Stromal cell of bone marrow (primary cell): Measurements from ENCODE around the gene UBE2E1.
"Not testable (repeated sequence)": the region's sequence is repeated elsewhere in the genome, so short reads cannot be mapped to it uniquely, and the experiment has no call there.

ENCODE experiments used
- DNase-seq: peaks from one replicate; pipeline ENCODE4 v3.0.0-alpha.2; 2012; ENCODE audit warnings: low read depth

Gene UBE2E1

DNA sequence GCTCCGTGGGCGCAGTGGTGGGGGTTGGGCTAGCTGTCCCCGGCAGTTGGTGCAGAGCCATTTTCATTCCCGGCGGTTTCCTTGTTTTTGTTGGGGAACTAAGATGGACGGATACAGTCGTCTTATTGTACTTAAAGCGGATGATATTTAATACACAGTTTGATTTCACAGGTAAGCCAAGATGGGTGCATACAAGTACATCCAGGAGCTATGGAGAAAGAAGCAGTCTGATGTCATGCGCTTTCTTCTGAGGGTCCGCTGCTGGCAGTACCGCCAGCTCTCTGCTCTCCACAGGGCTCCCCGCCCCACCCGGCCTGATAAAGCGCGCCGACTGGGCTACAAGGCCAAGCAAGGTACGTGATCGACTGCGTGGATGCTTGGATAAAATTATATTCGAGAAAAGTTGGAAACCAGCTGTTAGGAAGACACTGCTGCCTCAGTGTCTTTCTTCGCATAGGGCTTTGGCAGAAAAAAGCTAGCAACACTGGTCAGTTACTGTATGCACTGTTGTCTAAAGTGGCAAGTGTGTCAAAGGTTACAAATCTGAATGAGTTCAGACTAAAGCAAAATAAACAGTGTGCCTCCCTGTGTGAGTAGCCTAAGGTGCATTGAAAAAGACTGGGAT, 112.0 kb downstream of the UBE2E1 start:
- DNase-seq = not testable (repeated sequence)

- DNase-seq = not testable (repeated sequence)
Measured at GRCh38 chr3:23918331-23918730, 112.6 kb downstream of the UBE2E1 start.

GRCh38 chr3:23919628-23920027, 113.9 kb downstream of the UBE2E1 start:
- no peak for DNase-seq

- DNase-seq = no peak
Measured at GRCh38 chr3:23920151-23920655, 114.4 kb downstream of the UBE2E1 start.

DNA sequence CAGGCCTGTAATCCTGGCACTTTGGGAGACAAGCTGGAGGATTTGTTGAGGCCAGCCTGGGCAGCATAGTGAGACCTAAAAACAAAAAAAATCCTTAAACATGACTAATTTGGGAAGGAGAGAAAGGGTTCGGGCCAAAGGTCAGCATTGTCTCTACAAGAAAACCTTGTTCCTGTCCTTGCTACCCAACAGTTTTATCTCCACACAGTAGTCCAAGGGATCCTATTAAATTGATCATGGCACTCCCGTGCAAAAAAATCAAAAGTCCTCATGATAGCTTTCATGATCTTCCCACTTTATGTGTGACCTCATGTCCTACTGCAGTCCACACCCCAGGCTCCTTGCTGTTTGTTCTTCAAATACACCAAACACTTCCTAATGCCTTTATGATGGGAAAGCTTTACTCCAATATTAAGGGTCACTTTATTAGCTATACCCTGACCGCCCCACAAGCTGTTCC, 115.3 kb downstream of the UBE2E1 start:
- no peak for DNase-seq

DNA sequence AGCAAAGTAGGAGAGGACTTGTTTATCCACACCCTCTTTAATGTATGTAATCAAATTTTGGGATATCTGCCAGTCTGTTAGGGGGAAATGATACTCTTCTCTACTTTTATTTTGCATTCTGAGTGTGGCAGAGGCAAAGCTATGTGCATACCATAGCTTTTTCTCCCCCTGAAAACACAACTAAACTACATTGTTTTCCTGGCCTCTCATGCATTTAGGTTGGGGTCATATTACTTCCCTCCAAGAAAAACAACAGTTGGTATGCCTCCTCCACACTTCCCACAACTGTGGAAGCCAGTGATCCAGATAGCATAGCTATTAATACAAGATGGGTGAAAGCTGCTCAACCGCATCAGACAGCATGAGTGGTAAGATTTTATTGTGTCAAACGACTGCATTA, 118.0 kb downstream of the UBE2E1 start:
- DNase-seq = no peak

- DNase-seq = no peak
Measured at GRCh38 chr3:23926246-23926645, 120.5 kb downstream of the UBE2E1 start.

GRCh38 chr3:23926736-23927135, 121.0 kb downstream of the UBE2E1 start:
- no peak for DNase-seq

- no peak for DNase-seq
Measured at GRCh38 chr3:23928524-23928923, 122.8 kb downstream of the UBE2E1 start.

DNA sequence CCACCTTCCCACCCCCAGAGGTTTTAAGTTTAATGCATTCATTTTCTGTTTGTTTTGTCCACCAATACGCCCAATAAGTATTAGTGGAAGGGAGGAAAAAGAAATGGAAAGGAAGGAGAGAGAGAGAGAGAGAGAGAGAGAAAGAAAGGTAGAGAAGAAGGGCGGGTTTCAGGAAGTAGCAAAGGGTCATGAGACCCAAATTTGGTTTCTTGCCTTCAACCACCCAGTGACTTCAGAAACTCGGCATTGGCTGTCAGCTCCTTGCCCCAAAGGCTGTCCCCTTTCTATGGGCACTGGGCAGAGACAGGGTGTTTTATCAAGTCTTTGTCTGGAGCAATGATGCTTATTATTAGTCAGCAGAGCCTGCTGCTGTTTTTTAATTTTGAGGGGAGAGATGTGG, 125.8 kb downstream of the UBE2E1 start:
- no peak for DNase-seq

- DNase-seq = no peak
Measured at GRCh38 chr3:23932571-23932970, 126.8 kb downstream of the UBE2E1 start.

DNA sequence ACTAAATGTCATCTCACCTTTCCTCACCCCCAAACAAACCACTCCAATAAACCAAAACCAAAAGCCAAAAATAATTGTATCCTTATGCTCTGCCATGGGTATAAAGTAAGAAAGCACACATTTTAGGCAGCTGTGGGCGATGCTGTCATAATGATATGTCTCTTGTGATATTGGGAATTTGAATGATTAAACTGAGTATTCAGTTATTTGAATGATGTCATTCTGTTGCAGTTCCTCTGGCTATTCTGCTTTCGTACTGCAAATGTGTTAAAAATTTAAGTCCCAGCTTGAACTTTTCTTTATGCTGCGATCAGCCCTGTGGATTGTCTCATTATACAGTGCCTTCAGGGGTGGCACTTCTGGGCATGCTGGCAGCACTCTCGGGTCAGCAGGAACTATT, 128.5 kb downstream of the UBE2E1 start:
- no peak for DNase-seq

DNA sequence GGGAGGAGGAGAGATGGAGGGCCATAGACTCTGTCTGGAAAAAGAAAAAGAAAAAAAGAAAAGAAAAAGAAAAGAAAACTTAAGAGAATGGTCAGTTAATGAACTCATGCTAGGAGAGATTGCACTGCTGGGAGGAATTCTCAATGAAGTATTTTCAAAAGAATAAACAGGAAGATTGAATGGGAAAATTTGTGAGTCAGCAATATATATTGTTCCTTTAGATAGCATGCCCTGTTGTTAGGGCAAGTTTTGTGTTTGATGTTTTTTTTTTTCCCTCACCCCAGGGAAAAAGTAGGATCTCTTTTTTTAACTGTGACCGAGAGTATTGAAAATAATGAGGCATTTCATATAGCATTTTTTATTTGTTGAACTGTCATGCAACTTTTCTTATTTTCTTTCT, 131.5 kb downstream of the UBE2E1 start:
- DNase-seq = no peak

DNA sequence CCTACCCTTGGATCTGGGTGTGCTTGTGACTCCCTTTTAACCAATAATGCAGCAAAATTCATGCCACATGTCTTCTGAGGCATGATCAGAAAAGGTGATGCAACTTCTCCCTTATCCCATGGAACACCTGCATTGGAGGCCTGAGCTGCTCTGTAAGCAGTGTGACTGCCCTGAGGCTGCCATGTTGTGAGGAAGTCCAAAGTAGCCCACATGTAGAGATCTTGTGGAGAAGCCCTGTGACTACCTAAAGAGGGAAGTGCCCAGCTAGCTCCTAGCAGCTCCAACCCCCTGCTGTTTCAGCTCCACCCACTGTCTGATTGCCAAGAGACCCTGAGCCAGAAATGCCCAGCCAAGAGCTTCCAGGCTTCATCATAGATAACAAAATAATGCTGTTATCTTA, 132.9 kb downstream of the UBE2E1 start:
- DNase-seq = no peak

DNA sequence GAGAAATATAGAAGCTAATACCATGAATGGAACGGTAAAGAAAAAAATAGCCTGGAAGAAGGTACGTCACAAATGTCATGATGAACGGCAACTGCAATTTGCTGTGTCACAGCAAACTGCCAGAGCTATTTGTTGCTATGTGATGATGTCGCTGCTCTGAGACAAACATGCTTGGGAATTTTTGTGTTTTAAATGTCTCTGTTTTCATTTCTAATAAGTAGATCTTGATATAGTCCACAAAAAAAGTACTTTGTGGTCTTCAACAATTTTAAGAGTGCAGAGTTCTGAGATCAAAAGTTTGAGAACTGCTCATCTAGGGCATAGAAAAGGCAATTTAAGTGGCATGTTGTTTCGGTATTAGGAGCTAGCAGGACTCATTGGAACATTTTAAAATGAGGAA, 135.0 kb downstream of the UBE2E1 start:
- DNase-seq = no peak
